Measurements from ENCODE around the gene GATA3. TPM values are rescaled to one million over a fixed set of nuclear protein-coding genes. Genes with fewer than 3 reads are reported as not detected.

GATA3 gene
- total RNA-seq, 1 experiment from 2014 or later = 3.1 TPM

DNA sequence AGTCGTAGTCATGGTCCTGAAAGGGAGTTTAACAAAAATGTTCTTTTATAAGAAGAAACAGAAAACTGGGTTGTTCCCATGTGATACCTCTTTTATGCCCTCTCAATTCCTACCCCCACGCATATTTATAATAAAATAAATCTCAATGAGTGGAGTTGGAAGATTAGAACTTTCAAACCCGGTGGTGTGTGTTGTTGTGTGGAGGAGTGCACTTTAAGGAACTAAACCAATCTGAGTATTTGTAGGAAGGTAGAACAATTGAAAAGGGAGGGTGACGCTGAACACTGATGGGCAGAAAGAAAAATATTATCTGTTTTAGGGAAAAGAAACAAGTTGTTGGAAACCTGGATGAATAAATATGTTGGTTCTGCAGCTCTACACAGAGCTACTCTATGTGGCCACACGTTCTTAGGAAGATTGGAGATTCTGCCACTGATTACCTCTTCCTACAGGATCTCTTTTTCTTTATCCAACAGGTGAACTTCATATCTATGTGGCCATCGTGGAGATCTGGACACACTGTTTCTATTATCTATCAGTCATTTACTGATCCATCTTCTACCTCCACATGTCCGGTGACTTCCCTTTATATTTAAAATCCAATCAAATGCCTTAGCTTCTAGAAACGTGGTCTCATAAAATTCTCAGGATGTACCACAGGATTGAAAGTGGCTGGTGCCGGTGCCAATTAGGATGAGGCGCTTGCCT lies 13.1 kb upstream of the GATA3 start:
- BruUV-seq (replicated peaks) = no TSS peak
- no peak overlapping the region for H3K4me3 ChIP-seq (ENCODE audit: low read depth, low read length, poor library complexity, severe bottlenecking)
- TF ChIP-seq, protein P1, sequence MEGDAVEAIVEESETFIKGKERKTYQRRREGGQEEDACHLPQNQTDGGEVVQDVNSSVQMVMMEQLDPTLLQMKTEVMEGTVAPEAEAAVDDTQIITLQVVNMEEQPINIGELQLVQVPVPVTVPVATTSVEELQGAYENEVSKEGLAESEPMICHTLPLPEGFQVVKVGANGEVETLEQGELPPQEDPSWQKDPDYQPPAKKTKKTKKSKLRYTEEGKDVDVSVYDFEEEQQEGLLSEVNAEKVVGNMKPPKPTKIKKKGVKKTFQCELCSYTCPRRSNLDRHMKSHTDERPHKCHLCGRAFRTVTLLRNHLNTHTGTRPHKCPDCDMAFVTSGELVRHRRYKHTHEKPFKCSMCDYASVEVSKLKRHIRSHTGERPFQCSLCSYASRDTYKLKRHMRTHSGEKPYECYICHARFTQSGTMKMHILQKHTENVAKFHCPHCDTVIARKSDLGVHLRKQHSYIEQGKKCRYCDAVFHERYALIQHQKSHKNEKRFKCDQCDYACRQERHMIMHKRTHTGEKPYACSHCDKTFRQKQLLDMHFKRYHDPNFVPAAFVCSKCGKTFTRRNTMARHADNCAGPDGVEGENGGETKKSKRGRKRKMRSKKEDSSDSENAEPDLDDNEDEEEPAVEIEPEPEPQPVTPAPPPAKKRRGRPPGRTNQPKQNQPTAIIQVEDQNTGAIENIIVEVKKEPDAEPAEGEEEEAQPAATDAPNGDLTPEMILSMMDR (conservative IDR thresholded peaks at IDR 0.05; ENCODE audit: low read depth, low read length) = no peak
- TF ChIP-seq EZH2 (IDR thresholded peaks at IDR 0.05; ENCODE audit: borderline replicate concordance, low read depth, low read length, poor library complexity, severe bottlenecking) = peak; percentile 58
- no peaks in the 10 kb centered on the region for H3K4me1 ChIP-seq (ENCODE audit: insufficient read depth, low read length, poor library complexity, severe bottlenecking)
- CTCF ChIA-PET = no interaction called here
- no peak for DNase-seq (ENCODE audit: low spot score)
- no peaks in the 10 kb centered on the region for H3K9me3 ChIP-seq (ENCODE audit: low read depth, low read length, poor library complexity, severe bottlenecking)
- no peak overlapping the region for H3K27ac ChIP-seq (ENCODE audit: low read depth, low read length, poor library complexity, severe bottlenecking)
- intact Hi-C loops (cut with micrococcal nuclease; ENCODE audit: unreplicated experiment) = no loop called here
- H3K27me3 ChIP-seq (replicated peaks; ENCODE audit: insufficient read depth, low read depth, low read length, poor library complexity) = peaks cover 100% of the 10 kb centered on the region
- POLR2A ChIA-PET (ENCODE audit: low non-redundant PET) = no interaction called here
- H3K36me3 ChIP-seq (ENCODE audit: insufficient read depth, low read length, poor library complexity, severe bottlenecking) = no peaks in the 10 kb centered on the region

DNA sequence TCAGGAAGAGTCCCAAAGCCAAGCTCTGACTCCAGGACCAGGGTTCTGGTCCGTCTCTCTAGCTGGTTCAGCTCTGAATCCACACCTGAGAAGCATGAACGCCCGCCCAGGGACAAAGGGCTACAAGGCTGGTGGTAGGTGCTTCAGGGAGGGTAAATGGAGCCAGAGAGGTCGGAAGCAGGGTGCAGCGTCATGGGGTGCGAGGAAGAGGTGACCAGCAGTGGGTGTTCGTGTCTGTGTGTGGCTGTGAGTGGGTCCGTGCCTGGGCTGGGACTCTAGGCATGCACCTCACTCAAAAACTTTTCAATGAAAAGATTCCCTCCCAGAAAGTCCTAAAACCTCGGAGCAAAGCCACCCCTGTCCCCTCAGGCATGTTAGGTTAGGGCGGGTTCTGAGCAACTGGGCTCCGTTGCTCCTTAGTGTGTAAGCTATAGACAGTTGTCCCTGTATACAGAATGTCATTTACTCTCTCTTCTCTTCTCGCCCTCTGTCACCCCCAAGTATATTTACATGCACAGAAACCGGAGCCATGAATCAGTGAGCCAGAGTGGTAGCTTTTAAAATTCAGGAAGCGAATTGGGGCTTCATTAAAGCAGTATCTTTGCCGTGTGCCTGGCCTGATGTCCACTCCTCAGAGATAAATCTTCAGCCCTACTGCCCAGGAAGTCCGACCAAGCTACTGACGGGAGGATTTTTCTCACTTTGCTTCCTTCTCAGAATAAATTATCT lies 12.3 kb upstream of the GATA3 start:
- no peaks in the 10 kb centered on the region for H3K9me3 ChIP-seq (ENCODE audit: low read depth, low read length, poor library complexity, severe bottlenecking)
- ChIA-PET POLR2A (ENCODE audit: low non-redundant PET) (no interaction called here), CTCF (no interaction called here)
- no peak overlapping the region for H3K27ac ChIP-seq (ENCODE audit: low read depth, low read length, poor library complexity, severe bottlenecking)
- no peak for DNase-seq (ENCODE audit: low spot score)
- no TSS peak for BruUV-seq (replicated peaks)
- peaks cover 100% of the 10 kb centered on the region for H3K27me3 ChIP-seq (replicated peaks; ENCODE audit: insufficient read depth, low read depth, low read length, poor library complexity)
- H3K36me3 ChIP-seq (ENCODE audit: insufficient read depth, low read length, poor library complexity, severe bottlenecking) = no peaks in the 10 kb centered on the region
- TF ChIP-seq, protein P1 (conservative IDR thresholded peaks at IDR 0.05; ENCODE audit: low read depth, low read length) = no peak
- TF ChIP-seq EZH2 (IDR thresholded peaks at IDR 0.05; ENCODE audit: borderline replicate concordance, low read depth, low read length, poor library complexity, severe bottlenecking) = peak; percentile 60
- no peaks in the 10 kb centered on the region for H3K4me1 ChIP-seq (ENCODE audit: insufficient read depth, low read length, poor library complexity, severe bottlenecking)
- intact Hi-C loops (cut with micrococcal nuclease; ENCODE audit: unreplicated experiment) = no loop called here
- H3K4me3 ChIP-seq (ENCODE audit: low read depth, low read length, poor library complexity, severe bottlenecking) = no peak overlapping the region

DNA sequence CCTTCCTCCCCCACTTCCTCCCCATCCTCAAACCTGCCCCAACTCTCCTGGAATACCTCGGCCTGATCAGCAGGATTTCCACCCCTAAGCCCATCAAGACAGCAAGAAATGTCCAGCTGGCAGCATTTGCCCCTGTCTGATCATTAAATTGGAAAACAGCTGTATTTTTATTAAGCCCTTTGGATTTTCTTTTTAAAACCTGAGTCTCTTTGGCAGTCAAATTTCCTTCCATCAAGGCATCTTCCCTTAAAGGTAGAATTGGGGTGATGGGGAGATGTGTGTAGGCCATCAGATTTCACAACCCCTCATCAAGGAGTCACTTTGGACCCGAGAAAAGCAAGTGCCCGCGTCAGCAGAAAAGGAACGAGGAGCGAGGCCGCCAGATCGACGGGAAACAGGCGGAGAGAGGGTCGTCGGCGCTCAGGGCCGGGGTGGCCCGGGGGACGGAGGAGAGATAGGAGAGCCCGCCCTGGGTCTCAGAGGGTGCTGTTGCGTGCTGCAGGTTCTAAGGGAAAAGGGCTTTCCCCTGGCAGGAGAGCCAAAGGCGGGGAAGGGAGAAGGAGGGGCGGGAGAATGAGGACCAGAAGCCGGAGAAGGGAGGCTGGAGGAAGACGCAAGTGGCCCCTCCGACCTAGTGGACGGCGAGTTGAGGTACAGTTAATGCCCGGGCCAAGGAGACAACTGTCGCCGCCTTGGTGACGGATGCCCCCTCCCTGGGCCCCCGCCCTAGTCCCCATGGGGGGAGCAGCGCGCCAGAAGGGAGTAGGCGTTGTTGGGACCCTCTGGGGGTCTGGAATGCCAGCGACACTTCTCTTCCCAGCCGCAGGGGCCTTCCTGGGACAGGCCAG lies 11.5 kb upstream of the GATA3 start:
- Histone ChIP-seq H3K4me1 (ENCODE audit: insufficient read depth, low read length, poor library complexity, severe bottlenecking) (no peaks in the 10 kb centered on the region), H3K9me3 (ENCODE audit: low read depth, low read length, poor library complexity, severe bottlenecking) (no peaks in the 10 kb centered on the region), H3K27me3 (replicated peaks; ENCODE audit: insufficient read depth, low read depth, low read length, poor library complexity) (peaks cover 100% of the 10 kb centered on the region), H3K4me3 (ENCODE audit: low read depth, low read length, poor library complexity, severe bottlenecking) (no peak overlapping the region), H3K27ac (ENCODE audit: low read depth, low read length, poor library complexity, severe bottlenecking) (no peak overlapping the region), H3K36me3 (ENCODE audit: insufficient read depth, low read length, poor library complexity, severe bottlenecking) (no peaks in the 10 kb centered on the region)
- BruUV-seq (replicated peaks) = no TSS peak
- DNase-seq (ENCODE audit: low spot score) = no peak
- CTCF ChIA-PET = no interaction called here
- POLR2A ChIA-PET (ENCODE audit: low non-redundant PET) = no interaction called here
- TF ChIP-seq, protein P1 (conservative IDR thresholded peaks at IDR 0.05; ENCODE audit: low read depth, low read length) = no peak
- no peak for TF ChIP-seq EZH2 (IDR thresholded peaks at IDR 0.05; ENCODE audit: borderline replicate concordance, low read depth, low read length, poor library complexity, severe bottlenecking)
- intact Hi-C loops (cut with micrococcal nuclease; ENCODE audit: unreplicated experiment) = no loop called here
